Measurements from ENCODE around the gene JARID2. TPM values are rescaled to one million over a fixed set of nuclear protein-coding genes. Genes with fewer than 3 reads are reported as not detected.

The JARID2 gene
- total and polyA plus RNA-seq, 3 donors from 2014 or later: 36.1 to 60.8 (median 53.7) TPM

- no peak overlapping the region for H3K4me3 ChIP-seq
- H3K36me3 ChIP-seq (ENCODE audit: low read depth, missing control alignments): no peaks in the 10 kb centered on the region
- 68 to 73% methylated on average over 13 of the region's 13 CpGs for WGBS, 2 donors
- TF ChIP-seq POLR2A (IDR thresholded peaks at IDR 0.05) (no peak), CTCF (IDR thresholded peaks at IDR 0.05) (no peak)
- peak; percentile 55 for DNase-seq
- H3K9me3 ChIP-seq: no peaks in the 10 kb centered on the region
- intact Hi-C loops (cut with DNase I; ENCODE audit: low total_unique reads): no loop called here
- peaks cover 69% of the 10 kb centered on the region for H3K4me1 ChIP-seq
- H3K27me3 ChIP-seq: no peaks in the 10 kb centered on the region
- no peak overlapping the region for H3K27ac ChIP-seq
Observed at GRCh38 chr6:15263780-15264374, 18.0 kb downstream of the JARID2 start.

- peaks cover 70% of the 10 kb centered on the region for H3K4me1 ChIP-seq
- no peak for TF ChIP-seq CTCF (IDR thresholded peaks at IDR 0.05)
- no peak for TF ChIP-seq POLR2A (IDR thresholded peaks at IDR 0.05)
- intact Hi-C loops (cut with DNase I; ENCODE audit: low total_unique reads): no loop called here
- no peaks in the 10 kb centered on the region for H3K9me3 ChIP-seq
- H3K36me3 ChIP-seq (ENCODE audit: low read depth, missing control alignments): no peaks in the 10 kb centered on the region
- H3K4me3 ChIP-seq: no peak overlapping the region
- 75 to 78% methylated on average over 3 of the region's 3 CpGs for WGBS, 2 donors
- no peak overlapping the region for H3K27ac ChIP-seq
- no peak for DNase-seq
- no peaks in the 10 kb centered on the region for H3K27me3 ChIP-seq
Observed at GRCh38 chr6:15264412-15264811, 18.5 kb downstream of the JARID2 start.

GRCh38 chr6:15264902-15265761 is 19.3 kb downstream of the JARID2 start:
- H3K27me3 ChIP-seq: no peaks in the 10 kb centered on the region
- intact Hi-C loops (cut with DNase I; ENCODE audit: low total_unique reads): no loop called here
- no peaks in the 10 kb centered on the region for H3K9me3 ChIP-seq
- no peak overlapping the region for H3K4me3 ChIP-seq
- H3K36me3 ChIP-seq (ENCODE audit: low read depth, missing control alignments): no peaks in the 10 kb centered on the region
- H3K4me1 ChIP-seq: peaks cover 65% of the 10 kb centered on the region
- H3K27ac ChIP-seq: peak overlapping the region in 1 of 2 donors; percentile 10
- TF ChIP-seq POLR2A (IDR thresholded peaks at IDR 0.05) (no peak), CTCF (IDR thresholded peaks at IDR 0.05) (no peak)
- peak; percentile 60 for DNase-seq
- 37 to 44% methylated on average over 7 of the region's 7 CpGs for WGBS, 2 donors

GRCh38 chr6:15265787-15266186 is 19.9 kb downstream of the JARID2 start:
- Histone ChIP-seq H3K27me3 (no peaks in the 10 kb centered on the region), H3K4me3 (no peak overlapping the region), H3K36me3 (ENCODE audit: low read depth, missing control alignments) (no peaks in the 10 kb centered on the region), H3K9me3 (no peaks in the 10 kb centered on the region), H3K4me1 (peaks cover 64% of the 10 kb centered on the region), H3K27ac (peak overlapping the region; percentile 10 to 55)
- no peak for DNase-seq
- 63 to 66% methylated on average over 5 of the region's 5 CpGs for WGBS, 2 donors
- intact Hi-C loops (cut with DNase I; ENCODE audit: low total_unique reads): no loop called here
- no peak for TF ChIP-seq POLR2A (IDR thresholded peaks at IDR 0.05)
- TF ChIP-seq CTCF (IDR thresholded peaks at IDR 0.05): no peak

Measured in testis (tissue), 3 donors.